HG03025 (cell line): ENCODE measurements around the gene TTC31.
A peak's percentile ranks its signal among the peaks of the same experiment; 100 is the strongest.
"Not testable (repeated sequence)": the region's sequence is repeated elsewhere in the genome, so short reads cannot be mapped to it uniquely, and the experiment has no call there.

ENCODE experiments used
- ATAC-seq: cut with Tn5 transposase; IDR thresholded peaks from one replicate; pipeline ENCODE4 v1.9.1; 2021; ENCODE audit warnings: mild to moderate bottlenecking, moderate library complexity; ENCODE audit not compliant: unreplicated experiment, low FRiP score

The TTC31 gene

DNA sequence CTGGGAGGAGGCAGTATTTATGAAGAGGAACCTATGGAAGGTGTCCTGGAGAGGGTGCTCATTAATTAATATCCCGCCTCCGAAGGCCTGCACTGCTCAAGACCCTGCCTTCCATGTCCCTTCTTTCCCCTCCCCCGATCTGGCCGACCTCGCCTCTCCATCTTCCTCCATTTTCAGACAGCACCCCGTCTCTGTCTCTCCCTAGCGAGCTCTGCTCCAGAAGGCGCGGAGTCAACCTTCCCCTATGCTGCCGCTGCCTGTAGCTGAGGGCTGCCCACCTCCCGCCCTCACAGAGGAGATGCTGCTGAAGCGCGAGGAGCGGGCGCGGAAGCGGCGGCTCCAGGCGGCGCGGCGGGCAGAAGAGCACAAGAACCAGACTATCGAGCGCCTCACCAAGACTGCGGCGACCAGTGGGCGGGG is 25.7 kb upstream of the TTC31 start:
- ATAC-seq, result no peak

DNA sequence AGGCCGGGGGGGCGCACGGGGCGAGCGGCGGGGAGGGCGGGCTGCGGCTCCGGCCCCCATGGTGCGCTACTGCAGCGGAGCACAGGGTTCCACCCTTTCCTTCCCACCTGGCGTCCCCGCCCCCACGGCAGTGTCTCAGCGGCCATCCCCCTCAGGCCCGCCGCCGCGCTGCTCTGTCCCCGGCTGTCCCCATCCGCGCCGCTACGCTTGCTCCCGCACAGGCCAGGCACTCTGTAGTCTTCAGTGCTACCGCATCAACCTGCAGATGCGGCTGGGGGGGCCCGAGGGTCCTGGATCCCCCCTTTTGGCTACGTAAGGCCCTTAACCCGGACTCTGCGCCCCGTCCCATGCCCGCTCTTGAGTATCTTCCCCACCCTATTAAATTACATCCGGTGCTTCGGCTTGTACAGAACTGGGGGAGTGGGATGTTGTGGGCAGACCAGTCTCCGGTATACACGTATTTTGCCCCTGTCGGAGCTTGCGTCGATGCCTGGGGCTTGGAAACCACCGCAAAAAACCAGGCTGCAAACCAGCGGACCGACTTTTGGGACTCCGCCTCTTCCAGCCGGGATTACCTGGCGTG is 25.2 kb upstream of the TTC31 start:
- peak; percentile 30 for ATAC-seq

DNA sequence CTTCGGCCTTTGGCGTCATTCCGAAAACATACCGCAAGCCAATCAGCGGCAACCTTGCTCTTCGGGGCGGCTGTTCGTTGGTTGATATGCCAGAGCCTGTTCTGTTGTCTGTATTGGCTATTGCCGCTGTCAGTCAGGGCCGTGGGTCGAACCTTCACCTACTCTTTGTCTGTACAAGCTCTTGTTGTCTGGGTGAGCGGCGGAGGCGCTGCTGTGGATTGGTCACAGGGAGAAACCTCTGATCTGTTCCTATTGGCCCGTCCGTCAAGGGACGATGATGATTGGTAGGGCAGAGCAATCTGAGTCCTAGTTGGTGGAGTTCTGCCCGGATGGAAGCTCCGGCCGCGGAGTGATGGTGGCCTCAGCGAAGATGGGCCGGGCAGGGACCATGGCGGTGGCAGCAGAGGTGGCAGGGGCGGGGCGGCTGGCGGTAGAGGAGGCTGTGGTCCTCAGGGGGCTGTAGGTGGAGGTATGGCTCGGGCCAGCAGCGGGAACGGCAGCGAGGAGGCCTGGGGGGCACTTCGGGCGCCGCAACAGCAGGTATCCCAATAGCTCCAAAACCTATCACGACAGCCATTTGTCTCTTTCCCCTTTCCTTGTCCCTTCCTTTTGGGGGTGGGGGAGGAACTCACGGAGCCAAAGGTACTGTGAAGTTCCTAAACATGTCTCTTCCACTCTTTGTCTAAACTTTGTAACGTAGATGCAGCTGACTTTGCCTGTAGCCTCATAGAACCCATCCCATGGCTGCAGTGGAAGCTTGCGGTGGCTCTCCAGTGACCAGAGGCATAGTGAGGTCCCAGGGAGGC is 24.5 kb upstream of the TTC31 start, which contains the start of gene WBP1:
Gene WBP1 (plus strand): TSS at position 307 of the 806 bp plus-strand sequence. CDS start 165 bp downstream, at position 472.
- peak; percentile 74 for ATAC-seq

DNA sequence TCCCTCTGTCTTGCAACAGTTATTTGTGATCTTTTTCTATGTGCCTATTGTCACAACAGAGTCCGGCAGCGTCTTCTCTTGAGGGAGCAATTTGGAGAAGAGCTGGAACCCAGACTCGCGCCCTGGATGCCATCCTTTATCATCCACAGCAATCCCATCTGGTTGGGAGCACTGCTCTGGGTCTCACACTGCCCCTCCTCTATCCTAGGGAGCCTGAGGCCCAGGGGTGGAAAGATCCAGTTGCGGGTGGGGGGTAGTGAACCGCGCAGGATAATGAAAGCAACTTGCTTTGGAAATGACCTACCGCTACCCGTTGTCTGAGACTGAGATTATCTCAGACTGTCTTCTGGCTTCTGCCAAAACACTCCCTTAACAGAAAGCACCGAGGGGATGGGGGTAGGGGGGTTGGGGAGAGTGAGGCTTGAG is 23.9 kb upstream of the TTC31 start:
- no peak for ATAC-seq

DNA sequence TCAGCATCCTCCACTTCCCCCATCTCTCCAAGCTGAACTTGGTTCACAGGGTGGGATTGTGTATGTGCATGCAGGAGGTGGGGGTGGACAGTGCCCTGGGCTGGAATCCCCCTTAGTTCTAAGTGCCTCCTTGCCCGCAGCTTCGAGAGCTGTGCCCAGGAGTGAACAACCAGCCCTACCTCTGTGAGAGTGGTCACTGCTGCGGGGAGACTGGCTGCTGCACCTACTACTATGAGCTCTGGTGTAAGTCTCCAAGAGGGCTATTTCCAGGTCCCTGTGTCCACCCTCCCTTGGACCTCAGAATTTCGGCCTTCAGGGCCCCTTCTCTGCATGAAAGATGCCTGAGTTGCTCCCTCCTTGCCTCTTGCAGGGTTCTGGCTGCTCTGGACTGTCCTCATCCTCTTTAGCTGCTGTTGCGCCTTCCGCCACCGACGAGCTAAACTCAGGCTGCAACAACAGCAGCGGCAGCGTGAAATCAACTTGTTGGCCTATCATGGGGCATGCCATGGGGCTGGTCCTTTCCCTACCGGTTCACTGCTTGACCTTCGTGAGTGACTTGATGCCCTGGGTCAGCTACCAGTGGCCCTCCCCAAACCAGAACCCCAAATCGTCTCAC is 23.3 kb upstream of the TTC31 start:
- ATAC-seq, result not testable (repeated sequence)

DNA sequence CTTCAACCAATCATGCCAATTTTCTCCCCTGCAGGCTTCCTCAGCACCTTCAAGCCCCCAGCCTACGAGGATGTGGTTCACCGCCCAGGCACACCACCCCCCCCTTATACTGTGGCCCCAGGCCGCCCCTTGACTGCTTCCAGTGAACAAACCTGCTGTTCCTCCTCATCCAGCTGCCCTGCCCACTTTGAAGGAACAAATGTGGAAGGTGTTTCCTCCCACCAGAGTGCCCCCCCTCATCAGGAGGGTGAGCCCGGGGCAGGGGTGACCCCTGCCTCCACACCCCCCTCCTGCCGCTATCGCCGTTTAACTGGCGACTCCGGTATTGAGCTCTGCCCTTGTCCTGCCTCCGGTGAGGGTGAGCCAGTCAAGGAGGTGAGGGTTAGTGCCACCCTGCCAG is 22.7 kb upstream of the TTC31 start:
- ATAC-seq, result not testable (repeated sequence)

DNA sequence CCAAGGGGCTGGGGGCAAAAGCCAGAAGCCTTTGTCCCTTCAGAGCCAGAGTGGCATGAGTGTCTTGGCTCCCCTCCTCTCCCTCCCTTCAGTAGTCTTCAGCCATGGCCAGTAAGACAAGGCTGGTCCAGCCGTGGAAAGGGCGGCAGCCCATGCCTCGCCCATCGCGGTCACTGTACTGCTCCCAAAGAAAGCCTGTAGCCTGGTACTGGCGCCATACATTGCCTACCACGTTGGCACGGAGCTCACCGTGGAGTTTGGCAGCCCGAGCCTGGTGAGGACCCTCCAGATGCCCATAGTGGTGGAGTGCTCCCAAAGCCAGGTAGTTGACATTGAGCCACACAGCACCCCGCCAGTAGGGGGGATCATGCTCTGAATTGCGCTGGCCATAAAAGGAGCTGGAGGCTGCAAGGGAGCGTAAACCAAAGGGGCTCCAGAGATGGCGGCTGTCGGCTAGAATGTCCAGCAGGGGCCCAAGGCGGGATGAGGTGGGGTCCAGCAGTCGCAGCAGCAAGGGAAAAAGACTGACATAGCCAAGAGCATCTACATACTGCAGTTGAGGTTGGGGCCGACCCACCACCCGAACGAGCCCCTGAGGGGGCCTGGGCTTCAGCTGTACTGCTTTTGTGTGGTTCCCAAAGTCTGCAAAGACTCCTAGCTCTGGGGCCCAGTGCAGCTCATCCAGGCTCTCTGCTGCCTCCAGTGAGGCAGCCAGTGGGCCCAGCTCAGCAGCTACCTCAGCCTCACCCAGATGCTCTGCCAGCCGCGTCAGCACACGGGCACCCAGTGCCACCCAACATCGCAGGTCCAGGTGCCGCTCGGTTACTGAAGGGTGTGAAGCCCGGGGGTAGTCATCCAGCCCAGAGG is 21.5 kb upstream of the TTC31 start:
- ATAC-seq, result no peak

DNA sequence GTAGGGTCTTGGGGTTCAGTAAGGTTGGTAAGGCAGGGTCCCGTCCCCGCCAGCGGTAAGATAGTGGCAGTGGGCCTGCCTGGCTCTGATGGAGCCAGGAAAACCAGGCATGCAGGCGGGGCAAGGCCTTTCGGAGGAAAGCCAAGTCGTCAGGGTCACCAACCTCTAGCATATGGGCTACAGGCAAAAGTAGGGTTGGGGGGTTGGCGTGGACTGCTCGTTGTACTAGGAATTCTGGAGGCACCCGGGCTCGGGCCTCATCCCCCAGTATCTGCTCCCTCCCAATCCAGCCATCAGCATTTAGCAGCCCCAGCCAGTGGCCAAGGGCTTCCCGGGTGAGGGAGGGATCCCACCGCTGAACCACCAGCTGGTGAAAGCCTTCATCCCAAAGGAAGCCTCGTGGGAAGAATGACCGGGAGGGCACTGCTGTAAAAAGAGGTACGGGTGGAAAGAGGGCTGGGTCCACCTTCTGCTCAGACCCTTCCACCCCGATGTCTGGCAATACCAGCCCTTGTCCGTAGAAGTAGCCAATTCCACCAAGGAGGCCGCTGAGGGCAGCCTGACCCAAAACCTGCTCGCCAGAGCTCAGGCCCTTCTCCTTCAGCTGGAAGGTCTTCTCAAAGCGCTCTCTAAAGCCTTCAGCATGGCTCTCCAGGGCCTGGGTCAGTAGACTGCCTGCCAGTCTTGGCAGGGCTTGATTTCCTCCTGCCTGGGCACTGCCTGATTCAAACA is 20.7 kb upstream of the TTC31 start:
- no peak for ATAC-seq

DNA sequence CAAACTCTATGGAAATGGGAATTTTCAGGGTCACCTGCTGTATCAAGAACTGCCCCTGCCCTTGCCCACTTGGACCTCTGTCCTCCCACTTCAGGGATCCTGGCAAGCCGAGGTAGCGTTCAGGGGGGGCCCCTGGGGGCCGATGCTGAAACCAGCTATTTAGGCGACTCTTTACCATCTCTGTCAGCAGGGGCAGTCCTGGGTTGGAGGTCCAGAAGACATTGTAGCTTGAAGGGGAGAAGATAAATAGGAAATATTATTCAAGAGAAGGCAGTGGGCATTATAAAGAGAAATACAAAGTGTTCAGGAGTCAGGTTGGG is 20.1 kb upstream of the TTC31 start:
- ATAC-seq, result no peak

DNA sequence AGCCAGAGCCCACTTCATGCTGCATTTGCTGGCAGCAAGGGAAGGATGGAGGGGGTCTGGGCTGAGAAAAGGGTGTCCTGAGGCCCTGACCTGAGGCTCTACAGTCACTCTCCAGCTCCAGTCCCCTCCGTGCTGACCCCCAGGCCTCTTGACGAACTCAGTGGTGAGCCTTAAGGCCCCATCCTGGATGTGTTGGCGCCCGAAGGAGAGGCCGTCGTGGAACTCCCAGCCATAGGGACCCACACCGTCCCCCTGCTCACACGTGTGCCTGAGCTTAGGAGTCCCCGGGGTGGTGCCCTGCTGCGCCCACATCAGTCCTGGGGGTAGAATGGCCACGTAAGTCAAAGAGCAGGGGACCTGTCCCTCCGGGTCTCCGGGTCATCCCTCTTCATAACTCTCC is 18.5 kb upstream of the TTC31 start:
- ATAC-seq, result no peak

DNA sequence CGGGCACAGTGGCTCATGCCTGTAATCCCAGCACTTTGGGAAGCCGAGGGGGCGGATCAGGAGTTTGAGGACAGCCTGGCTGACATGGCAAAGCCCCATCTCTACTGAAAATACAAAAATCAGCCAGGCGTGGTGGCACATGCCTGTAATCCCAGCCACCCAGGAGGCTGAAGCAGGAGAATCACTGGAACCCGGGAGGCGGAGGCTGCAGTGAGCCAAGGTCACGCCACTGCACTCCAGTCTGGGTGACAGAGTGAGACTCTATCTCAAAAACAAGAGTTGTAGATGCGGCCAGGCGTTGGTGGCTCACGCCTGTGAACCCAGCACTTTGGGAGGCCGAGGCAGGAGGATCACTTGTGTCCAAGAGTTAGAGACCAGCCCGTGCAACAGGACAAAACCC is 12.1 kb upstream of the TTC31 start:
- not testable (repeated sequence) for ATAC-seq

DNA sequence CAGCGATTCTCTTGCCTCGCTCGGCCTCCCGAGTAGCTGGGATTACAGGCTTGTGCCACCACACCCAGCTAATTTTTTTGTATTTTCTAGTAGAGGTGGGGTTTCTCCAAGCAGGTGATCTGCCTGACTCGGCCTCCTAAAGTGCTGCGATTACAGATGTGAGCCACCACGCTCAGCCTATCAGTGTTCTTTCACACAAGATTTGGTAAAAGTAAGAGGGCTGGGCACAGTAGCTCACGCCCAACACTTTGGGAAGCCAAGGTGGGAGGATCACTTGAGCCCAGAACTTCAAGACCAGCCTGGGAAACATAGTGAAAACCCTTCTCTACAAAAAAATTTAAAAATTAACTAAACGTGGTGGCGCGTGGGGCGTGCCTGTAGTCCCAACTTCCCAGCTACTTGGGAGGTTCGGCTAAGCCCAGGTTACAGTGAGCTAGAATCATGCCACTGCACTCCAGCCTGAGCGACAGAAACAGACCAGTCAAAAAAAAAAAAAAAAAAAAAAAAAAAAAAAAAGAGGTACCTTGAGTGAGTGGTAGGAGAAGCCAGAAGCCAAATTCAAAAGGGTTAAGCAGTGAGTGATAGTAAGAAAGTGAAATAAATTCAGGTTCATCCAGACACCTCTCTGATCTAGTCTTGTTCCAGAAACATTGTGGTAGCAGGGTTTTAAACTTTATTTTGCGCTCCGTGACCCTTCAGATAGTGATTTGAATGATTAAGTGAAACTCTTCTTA is 11.4 kb upstream of the TTC31 start:
- ATAC-seq, result no peak

DNA sequence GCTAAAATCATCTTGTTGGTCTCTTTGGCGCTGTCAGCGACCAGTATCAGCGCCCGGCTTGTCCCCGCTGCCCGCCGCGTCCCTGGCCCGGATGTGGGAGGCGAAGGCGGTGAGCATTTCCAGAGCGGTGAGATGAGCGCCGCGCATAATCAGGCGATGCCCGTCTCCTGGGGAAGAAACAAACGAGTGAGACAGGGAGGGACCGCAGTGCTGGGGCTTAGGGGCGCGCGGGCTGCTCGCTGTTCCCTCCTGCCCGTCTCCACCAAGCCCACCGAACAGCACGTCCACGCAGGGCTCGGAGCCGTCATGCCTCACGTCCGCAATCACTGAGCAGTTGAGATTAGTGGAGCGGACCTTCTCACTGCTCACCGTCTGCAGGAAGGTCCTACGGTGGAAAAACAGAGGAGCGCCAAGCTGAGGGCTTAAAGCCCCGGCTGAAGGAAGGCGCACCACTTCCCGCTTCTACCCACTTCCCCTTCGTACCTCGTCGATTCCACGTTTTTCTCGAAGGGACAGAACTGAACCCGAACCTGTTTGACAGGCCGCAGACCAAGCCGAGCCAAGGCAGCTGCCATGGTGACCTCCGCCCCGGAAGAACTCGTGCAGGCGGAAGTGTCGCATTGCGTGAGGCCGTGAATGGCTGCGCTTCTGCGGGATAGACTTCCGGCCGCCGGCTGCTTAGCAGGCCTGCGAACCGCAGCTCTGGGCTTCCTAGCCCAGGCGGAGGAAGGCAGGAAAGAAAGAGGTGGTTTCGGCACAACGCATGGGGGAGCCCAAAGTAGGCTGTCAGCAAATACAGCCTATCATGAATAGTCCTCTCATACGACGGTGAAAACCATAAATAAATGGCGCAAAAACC is 10.6 kb upstream of the TTC31 start, which contains the start of gene MRPL53:
Gene MRPL53 (minus strand): TSS at position 595 of the 859 bp plus-strand sequence. CDS start 20 bp downstream, at position 575.
- ATAC-seq, result peak; percentile 76

DNA sequence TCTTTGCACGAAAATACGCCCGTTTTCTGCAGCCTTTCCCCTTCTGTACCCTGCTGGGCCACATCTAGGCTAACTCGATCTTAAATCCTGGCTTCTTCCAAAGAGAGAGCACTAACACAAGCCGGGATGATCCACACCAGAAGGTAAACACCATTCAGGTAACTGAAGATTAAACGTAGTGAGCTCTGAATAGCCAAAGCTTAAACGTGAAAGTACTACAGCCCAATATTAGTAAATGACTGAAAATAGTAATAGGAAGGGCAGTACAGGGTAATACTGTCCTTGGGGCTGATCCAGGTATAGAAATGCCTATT is 10.0 kb upstream of the TTC31 start:
- ATAC-seq, result no peak

DNA sequence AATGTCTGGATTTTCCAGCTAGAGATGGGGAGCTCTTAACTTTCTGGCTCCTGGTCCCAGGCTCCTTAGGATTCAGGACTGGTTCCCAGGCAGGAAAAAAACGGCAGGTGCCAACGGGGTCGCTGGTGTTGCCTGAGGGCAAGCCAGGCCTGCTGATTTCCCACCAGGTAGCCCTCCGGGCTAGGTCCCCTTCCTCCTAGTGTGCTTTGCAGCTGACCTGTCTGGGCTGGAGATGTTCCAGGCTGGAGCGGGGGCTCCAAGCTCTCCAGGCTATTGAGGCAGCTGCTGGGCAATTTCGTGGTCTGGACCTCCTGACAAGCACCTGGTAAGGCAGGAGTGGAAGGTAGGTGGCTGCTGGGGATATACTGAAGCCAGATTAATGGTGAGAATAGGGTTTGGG is 8.4 kb upstream of the TTC31 start:
- ATAC-seq, result no peak

DNA sequence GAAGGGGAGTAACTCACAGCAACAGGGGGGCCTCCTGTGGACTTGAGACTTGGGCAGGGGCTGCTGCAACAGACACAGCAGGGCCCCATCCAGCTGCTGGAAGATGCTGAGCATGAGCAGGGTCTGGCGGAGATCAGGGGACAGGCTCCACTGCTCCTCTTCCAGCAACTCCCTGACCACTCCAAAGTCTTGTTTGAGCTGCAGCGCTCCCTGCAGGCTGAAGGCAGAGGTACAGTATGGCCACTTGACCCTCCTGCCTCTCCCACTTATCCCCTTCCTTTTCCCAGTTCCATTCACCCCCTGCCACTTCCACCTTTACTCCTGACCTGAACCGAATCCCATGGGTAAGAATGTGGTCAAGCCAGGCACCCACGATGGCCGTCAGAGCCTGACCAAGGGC is 8.0 kb upstream of the TTC31 start:
- no peak for ATAC-seq

DNA sequence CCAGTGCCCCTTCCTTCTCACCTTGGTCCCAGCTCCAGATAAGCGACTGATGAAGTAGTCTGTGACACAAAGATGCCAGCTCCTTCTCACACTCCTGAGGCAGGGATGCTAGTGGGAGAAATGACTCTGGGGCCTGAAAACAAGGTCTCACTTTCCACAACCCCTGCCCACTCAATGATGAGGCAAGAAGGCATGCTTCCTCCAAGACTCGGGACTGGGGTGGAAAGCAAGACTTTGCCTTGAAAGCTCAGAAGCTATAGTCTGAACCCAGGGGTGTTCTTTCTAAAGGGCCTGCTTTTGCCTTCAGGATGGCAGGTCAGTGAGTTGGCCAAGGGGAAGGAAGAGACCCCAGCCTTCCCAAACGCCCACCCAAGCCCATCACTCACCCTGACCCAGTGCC is 1.4 kb upstream of the TTC31 start:
- ATAC-seq, result no peak

DNA sequence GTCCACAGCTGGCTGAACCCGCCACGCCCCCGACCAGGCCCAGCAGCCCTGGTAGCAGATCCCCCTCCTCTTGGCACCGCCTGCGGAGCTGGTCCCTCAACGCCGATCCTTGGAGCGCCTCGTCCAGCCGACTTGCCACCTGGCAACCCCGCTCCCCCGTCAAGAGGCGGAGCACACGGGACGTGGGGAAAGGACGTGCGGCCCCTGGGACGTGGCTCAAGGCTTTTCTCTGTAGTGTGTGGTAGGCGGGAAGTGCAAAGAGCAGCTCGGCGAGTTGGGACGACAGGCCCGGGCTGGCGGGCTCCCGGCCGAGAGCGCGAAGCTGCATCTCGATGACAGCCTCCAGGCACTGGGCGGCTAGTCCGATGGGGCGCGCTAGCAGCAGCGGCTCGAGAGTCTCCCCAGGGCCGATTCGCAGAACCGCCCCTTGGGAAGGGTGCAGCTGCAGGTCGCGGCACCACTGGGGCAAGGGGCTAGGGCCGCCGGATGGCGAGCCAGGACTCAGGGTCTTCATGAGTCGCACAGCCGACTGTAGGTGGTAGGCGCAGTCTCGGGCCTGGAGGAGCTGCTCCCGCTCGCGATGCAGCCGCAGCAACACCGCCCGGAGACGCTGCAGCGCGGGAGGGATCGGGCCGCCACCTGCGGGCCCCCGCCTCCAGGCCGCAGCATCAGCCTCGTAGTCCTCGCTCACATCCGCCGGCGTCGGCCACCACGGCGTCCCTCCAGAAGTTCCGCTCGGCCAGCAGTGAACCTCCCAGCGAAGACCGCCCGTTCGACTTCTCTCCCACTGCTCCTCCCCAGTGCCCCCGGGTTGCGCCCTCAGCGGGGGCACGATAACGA is 700 bp upstream of the TTC31 start:
- peak; percentile 43 for ATAC-seq
